Esophagus squamous epithelium (tissue), 4 donors: ENCODE results near the gene INPP5E.

Experiments used
- POLR2A ChIP-seq, 4 donors: fragments of 450-650 bp; IDR thresholded peaks; one replicate each; pipeline ENCODE4 v1.6.1; 2017; ENCODE audit warnings: antibody characterized with exemption in 4 of 4, mild to moderate bottlenecking in 4 of 4, moderate library complexity in 3 of 4
- TF ChIP-seq, protein P1 (sequence below), 6 experiments: fragments of 450-650 bp in 4 of 6; fragments of 200-600 bp in 2 of 6; sonication (generic) in 2 of 6; IDR thresholded peaks; one replicate each; pipeline ENCODE4 v1.5.1; 2016 to 2019; ENCODE audit warnings: antibody characterized with exemption in 6 of 6, mild to moderate bottlenecking in 4 of 6, moderate library complexity in 4 of 6

GRCh38 chr9:136409557-136410455 lies 29.8 kb downstream of the INPP5E start:
- no peak for TF ChIP-seq POLR2A (IDR thresholded peaks at IDR 0.05)
- TF ChIP-seq, protein P1, sequence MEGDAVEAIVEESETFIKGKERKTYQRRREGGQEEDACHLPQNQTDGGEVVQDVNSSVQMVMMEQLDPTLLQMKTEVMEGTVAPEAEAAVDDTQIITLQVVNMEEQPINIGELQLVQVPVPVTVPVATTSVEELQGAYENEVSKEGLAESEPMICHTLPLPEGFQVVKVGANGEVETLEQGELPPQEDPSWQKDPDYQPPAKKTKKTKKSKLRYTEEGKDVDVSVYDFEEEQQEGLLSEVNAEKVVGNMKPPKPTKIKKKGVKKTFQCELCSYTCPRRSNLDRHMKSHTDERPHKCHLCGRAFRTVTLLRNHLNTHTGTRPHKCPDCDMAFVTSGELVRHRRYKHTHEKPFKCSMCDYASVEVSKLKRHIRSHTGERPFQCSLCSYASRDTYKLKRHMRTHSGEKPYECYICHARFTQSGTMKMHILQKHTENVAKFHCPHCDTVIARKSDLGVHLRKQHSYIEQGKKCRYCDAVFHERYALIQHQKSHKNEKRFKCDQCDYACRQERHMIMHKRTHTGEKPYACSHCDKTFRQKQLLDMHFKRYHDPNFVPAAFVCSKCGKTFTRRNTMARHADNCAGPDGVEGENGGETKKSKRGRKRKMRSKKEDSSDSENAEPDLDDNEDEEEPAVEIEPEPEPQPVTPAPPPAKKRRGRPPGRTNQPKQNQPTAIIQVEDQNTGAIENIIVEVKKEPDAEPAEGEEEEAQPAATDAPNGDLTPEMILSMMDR (IDR thresholded peaks at IDR 0.05) = no peak
